ENCODE results near the gene KLK4. TPM values are rescaled to one million over a fixed set of nuclear protein-coding genes. Genes with fewer than 3 reads are reported as not detected.
"Not testable (repeated sequence)": the region's sequence is repeated elsewhere in the genome, so short reads cannot be mapped to it uniquely, and the experiment has no call there.

Gene KLK4
- total and polyA plus RNA-seq, 10 of the 15 experiments (the other 5 are each of a cell fraction or from before 2014, with no cell fraction given) = 0.06 to 0.31 TPM; not detected in 8

DNA sequence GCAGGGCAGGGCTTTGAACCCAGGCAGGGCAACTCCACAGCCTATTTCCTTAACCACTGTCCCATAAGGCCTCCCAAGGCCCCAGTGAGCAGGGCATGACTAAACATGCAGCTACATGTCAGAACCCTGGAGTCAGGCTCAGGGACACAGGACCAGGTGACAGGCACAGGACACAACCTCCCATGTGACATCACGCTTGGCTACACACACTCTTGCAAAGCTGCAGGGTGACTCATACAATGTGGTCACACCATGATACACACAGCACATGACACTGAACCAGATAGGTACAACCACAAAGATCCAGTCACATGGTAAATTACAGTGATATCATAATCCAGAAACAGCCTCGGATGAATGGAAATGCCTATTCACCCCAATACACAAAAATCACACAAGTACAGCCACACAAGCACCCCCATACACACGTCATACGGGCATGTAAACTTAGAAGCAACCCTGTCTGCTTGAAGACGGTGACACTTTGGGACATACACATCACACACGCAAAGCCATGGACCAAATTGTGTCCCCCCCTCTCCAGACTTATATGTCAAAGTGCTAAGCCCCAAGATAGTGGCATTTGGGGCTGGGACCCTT, 14.5 kb downstream of the KLK4 start (continued):
- TF ChIP-seq, protein P1, sequence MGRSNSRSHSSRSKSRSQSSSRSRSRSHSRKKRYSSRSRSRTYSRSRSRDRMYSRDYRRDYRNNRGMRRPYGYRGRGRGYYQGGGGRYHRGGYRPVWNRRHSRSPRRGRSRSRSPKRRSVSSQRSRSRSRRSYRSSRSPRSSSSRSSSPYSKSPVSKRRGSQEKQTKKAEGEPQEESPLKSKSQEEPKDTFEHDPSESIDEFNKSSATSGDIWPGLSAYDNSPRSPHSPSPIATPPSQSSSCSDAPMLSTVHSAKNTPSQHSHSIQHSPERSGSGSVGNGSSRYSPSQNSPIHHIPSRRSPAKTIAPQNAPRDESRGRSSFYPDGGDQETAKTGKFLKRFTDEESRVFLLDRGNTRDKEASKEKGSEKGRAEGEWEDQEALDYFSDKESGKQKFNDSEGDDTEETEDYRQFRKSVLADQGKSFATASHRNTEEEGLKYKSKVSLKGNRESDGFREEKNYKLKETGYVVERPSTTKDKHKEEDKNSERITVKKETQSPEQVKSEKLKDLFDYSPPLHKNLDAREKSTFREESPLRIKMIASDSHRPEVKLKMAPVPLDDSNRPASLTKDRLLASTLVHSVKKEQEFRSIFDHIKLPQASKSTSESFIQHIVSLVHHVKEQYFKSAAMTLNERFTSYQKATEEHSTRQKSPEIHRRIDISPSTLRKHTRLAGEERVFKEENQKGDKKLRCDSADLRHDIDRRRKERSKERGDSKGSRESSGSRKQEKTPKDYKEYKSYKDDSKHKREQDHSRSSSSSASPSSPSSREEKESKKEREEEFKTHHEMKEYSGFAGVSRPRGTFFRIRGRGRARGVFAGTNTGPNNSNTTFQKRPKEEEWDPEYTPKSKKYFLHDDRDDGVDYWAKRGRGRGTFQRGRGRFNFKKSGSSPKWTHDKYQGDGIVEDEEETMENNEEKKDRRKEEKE (IDR thresholded peaks at IDR 0.05) = no peak
- TF ChIP-seq ESRRA (IDR thresholded peaks at IDR 0.05; ENCODE audit: low read length) = no peak
- peak; percentile 31 for TF ChIP-seq FOS (IDR thresholded peaks at IDR 0.05; ENCODE audit: borderline replicate concordance, extremely low read depth, insufficient read length)
- no peak for TF ChIP-seq NFYB (IDR thresholded peaks at IDR 0.05; ENCODE audit: insufficient read depth, low read depth, low read length)
- no peak; the same call in 1 of the 2 replicates for TF ChIP-seq GATAD2B (conservative IDR thresholded peaks at IDR 0.05; ENCODE audit: low read depth)
- peak; percentile 67 for TF ChIP-seq NR2F1 (conservative IDR thresholded peaks at IDR 0.05)

DNA sequence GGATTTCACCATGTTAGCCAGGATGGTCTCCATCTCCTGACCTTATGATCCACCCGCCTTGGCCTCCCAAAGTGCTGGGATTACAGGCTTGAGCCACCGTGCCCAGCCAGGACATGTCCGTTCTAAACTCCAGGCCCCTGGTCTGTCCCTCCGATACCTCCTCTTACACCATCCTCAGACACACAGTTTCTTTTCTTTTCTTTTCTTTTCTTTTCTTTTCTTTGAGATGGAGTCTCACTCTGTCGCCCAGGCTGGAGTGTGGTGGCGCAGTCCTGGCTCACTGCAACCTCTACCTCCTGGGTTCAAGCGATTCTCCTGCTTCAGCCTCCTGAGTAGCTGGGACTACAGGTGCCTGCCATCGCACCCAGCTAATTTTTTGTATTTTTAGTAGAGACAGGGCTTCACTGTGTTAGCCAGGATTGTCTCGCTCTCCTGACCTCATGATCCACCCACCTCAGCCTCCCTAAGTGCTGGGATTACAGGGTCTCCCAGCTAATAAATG, 15.1 kb downstream of the KLK4 start:
- ChIA-PET RAD21 (ENCODE audit: unreplicated experiment) (interaction anchor here (0.7 to 3.8 kb wide), 5 partner anchors 8 to 538 kb away, joined by 3 to 11 read pairs (median 4); no protein-coding TSS in a partner anchor), POLR2A (interaction anchor here (0.5 to 1.6 kb wide), 2 partner anchors 76 to 567 kb away, joined by 3 to 13 read pairs; partner anchors contain the start of gene KCNC3), CTCF (interaction anchor here (1.1 to 4.0 kb wide), 6 partner anchors 10 to 77 kb away, joined by 3 to 33 read pairs (median 10); no protein-coding TSS in a partner anchor), SMC1A (ENCODE audit: uncharacterized antibody, unreplicated experiment) (interaction anchor here (0.9 to 4.7 kb wide), 5 partner anchors 20 to 76 kb away, joined by 3 to 28 read pairs (median 4); partner anchors contain the start of gene KLK15)
- in situ Hi-C loops (cut with MboI) = loop anchor here (10.0 kb wide), 1 partner anchor 541 kb away; no protein-coding TSS in a partner anchor
- intact Hi-C loops (cut with micrococcal nuclease; ENCODE audit: unreplicated experiment) = loop anchor here (2.0 to 10.0 kb wide), 4 partner anchors 59 to 541 kb away; no protein-coding TSS in a partner anchor
- H3K9ac ChIP-seq (ENCODE audit: control insufficient read depth, insufficient read depth, low read length); FAIRE-seq; H3K4me3 ChIP-seq; DNase-seq (ENCODE audit: low read depth, low spot score); H3K36me3 ChIP-seq (ENCODE audit: control insufficient read depth in 2 of 2, insufficient read depth in 2 of 2, low read length in 1 of 2); H3K79me2 ChIP-seq (ENCODE audit: control insufficient read depth, insufficient read depth, low read length); H4K20me1 ChIP-seq (ENCODE audit: control insufficient read depth, insufficient read depth); H3K27me3 ChIP-seq (replicated peaks in 1 of 2; ENCODE audit: control insufficient read depth in 2 of 2, insufficient read depth in 2 of 2, low read length in 1 of 2); H3K9me3 ChIP-seq (replicated peaks; ENCODE audit: control insufficient read depth, insufficient read depth, low read length); ATAC-seq: not testable (repeated sequence)
- peak overlapping the region; percentile 13; the same call in 1 of the 2 replicates for H2AFZ ChIP-seq (ENCODE audit: control insufficient read depth, low read depth, low read length)
- H3K27ac ChIP-seq (ENCODE audit: control insufficient read depth, insufficient read depth) = peak overlapping the region; percentile 76
- TF ChIP-seq SMARCA5 (IDR thresholded peaks at IDR 0.05) = 0 out of 2 replicates have a peak, but pooled peaks have one; percentile 23
- WGBS (ENCODE audit: insufficient coverage, insufficient replicate concordance, low lambda C conversion rate, missing lambda C conversion rate) = 63% methylated on average over 9 of the region's 9 CpGs
- peak overlapping the region; percentile 36; the same call in 1 of the 2 replicates for H3K4me2 ChIP-seq (ENCODE audit: control insufficient read depth, insufficient read depth)
- H3K4me1 ChIP-seq (ENCODE audit: control insufficient read depth, insufficient read depth, low read length) = peaks cover 29% of the 10 kb centered on the region
- BruUV-seq (replicated peaks) = TSS peak; percentile 100

Measured in GM12878 (cell line).